Lung microvascular endothelial cell (primary cell): ENCODE data around the gene ADGRB3. TPM values are rescaled to one million over a fixed set of nuclear protein-coding genes. Genes with fewer than 3 reads are reported as not detected.
"Not testable (repeated sequence)": the region's sequence is repeated elsewhere in the genome, so short reads cannot be mapped to it uniquely, and the experiment has no call there.

ENCODE experiments used
- DNase-seq, 2 donors: peaks; one replicate each; pipeline versions ENCODE4 v3.0.0 to v3.0.0-alpha.2; 2010; ENCODE audit warnings: low read depth in 2 of 2
- total RNA-seq: library from RNA; depleted of rRNA; stranded (reverse); fragments of >200 nt; gene quantifications from 2 replicates; pipeline ENCODE4 v1.2.1, GENCODE V29; 2014

Gene ADGRB3
- total RNA-seq, 1 donor from 2014 or later, result not detected

- DNase-seq, result no peak
Observed at GRCh38 chr6:69232496-69232895, 597.4 kb downstream of the ADGRB3 start.

- DNase-seq, result peak; percentile 54 to 61
Observed at GRCh38 chr6:69232911-69233448, 597.9 kb downstream of the ADGRB3 start.

DNA sequence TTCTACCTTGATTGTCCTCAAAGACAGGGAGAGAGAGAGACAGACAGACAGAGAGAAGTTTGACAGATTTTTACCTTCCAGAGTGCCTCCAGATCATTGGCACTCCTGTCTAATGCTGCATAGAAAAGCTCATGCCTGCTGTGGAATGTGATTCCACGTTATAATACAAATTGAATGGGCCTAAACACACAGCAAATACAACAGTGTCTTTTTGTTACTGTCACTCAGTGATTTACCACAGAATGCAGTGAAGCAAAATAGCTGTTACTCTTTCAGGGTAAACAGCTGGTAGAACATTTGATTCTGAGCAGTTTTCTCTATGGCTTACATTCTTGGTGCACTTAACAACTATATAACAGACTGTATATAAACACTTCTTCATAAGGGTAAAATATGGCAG lies 603.0 kb downstream of the ADGRB3 start:
- DNase-seq, result no peak

DNA sequence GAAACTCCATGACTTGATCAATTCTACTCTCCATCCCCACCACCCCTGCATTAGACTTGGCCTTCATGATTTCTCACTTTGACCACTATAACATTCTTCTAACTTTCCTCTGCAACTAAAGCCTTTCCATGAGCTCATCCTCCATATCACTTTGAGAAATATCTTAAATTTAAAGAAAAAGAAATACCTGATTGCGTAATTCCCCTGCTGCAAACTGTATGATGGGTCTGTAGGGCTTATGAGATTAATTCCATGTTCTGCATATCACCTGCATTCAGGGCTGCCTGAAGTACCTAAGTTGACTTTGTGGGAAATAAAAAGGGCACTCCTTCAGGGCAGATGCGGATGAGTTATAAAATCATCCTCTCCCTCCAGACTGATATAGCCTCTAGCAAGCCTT lies 611.9 kb downstream of the ADGRB3 start:
- DNase-seq, result no peak

- DNase-seq, result no peak
Observed at GRCh38 chr6:69261010-69261409, 625.9 kb downstream of the ADGRB3 start.

GRCh38 chr6:69263297-69263696 lies 628.2 kb downstream of the ADGRB3 start:
- DNase-seq, result no peak

DNA sequence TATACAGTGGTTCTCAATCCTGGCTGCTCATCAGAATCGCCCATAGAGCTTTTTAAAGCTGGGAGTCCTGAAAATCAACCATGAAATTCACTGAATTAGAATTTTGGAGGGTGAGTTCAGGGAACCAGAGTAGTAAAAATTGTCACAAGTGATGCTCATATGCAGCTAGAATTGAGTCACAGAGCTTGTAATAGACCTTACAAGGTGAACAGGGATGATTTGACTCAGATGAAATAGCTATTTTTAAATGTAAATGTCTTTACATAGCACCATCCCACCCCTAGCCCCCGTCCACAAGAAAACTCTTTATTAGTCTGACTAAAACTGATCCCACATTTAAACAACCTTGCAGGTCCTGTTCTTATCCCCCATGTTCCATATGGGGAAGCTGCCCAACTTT lies 630.0 kb downstream of the ADGRB3 start:
- no peak for DNase-seq

DNA sequence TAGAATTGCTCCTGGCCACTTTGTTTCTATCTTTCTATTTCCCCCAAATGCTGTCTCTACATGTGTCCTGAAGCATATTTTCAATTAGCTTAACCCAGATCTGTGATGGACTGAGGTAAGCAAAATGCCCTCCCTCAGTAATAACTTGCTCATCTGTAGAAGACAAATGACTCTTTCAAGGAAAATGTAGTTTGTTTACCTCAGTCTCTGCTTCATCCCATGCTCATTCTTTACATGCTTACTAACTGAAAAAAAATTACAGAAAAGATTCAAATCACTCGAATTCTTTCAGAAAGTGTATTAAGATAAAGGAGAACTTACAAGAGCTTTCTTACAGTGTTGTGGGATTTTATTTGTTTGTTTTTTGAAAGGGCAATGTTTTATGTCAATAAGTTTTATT lies 630.6 kb downstream of the ADGRB3 start:
- DNase-seq, result no peak

DNA sequence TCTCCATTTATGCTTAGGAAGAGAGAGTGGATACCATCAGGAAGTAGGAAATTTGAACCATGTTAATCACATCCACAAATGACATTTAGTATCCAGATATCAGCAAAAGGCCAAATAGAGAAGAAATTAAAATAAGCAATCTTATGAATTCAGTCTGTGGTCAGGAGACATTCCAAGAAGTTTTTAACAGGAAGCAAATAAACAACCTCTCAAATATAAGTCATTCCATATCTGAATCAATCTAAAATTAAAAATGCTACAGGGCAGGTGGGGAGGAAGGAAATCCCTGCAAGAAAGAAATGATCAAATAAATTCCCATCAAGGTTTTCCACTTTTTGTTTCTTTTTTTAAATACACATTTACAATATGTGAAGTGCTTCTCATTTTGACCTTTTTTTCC lies 641.1 kb downstream of the ADGRB3 start:
- DNase-seq, result no peak

DNA sequence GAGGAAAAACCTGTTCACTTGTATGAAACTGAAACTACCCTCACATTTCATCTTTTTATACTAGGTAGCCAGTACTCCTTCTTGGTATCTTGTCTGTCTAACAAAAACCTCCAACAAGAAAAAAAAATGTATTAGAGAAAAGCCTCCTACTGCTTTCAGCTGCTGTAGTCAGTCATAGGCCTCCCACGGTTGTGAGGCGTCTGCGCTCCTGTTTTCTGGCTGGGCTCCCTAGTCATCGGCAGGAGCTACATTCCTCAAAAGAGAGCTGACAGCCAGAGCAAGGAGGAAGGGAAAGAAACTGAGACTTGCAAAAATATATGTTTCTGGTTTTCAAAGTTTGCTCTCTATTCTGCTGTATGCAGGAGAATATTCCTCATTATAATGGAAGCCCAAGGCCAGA lies 644.7 kb downstream of the ADGRB3 start:
- DNase-seq, result no peak

GRCh38 chr6:69280858-69281257 lies 645.8 kb downstream of the ADGRB3 start:
- no peak for DNase-seq

DNA sequence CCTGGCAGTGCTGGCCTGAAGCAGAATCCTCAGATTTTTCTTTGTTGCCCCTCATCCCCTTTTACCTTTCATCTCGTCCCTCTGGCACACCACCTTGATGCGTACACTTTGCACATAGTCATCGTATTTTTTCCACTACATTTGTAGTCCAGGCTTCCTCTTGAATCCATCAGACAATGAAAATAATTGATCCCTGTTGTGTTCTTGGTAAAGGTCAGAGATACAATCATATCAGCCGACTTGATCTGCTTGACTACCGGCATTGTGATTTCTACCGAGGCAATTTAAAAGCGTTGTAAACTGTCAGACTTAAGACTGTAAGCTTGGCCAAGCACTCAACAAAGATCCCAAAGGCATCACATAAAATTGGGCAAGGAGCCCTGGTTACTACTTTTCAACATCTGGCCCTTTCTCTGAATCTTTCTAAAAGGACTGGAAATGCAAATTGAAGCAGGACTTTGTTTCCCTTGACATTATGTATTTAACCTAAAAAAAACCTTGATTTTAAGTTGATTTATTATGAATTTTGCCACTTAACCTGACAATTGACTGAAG lies 649.2 kb downstream of the ADGRB3 start:
- DNase-seq, result no peak

DNA sequence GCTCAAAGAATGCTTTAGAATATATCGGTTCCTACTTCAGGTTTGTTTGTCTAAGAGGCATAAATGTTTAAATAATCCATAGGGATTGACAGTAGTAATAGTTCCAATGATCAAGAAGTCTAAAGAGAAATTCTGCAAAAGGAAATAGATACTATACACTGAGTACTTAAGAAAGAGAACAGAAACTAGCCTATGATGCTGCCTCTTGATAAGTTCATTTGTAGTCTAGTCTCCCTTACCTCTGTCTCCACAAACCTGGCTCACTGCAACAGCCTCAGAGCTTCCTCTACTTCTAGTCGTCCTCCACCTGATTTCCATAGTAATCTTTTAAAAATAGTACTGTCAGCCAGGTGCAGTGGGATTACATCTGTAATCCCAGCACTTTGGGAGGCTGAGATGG lies 650.0 kb downstream of the ADGRB3 start:
- no peak for DNase-seq

DNA sequence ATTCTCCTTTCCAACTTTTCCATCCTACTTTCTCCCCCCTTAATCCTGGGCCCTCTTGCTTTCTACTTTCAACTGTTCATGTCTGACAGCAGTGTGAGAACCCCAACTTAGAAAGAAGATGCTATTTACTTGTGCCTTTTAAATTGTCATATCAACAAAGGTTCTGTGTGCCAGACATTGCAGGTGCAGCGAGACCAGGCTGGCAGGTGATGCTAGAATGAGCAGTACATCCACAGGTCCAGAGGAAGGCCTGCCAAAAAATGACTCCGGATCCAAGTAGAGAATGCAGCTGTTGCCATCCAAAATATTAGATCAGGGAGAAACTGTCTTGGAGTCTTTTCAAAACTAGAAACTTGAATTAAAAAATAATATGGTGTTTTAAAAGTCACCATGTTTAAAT lies 651.2 kb downstream of the ADGRB3 start:
- DNase-seq, result no peak

GRCh38 chr6:69288198-69288597 lies 653.1 kb downstream of the ADGRB3 start:
- not testable (repeated sequence) for DNase-seq

DNA sequence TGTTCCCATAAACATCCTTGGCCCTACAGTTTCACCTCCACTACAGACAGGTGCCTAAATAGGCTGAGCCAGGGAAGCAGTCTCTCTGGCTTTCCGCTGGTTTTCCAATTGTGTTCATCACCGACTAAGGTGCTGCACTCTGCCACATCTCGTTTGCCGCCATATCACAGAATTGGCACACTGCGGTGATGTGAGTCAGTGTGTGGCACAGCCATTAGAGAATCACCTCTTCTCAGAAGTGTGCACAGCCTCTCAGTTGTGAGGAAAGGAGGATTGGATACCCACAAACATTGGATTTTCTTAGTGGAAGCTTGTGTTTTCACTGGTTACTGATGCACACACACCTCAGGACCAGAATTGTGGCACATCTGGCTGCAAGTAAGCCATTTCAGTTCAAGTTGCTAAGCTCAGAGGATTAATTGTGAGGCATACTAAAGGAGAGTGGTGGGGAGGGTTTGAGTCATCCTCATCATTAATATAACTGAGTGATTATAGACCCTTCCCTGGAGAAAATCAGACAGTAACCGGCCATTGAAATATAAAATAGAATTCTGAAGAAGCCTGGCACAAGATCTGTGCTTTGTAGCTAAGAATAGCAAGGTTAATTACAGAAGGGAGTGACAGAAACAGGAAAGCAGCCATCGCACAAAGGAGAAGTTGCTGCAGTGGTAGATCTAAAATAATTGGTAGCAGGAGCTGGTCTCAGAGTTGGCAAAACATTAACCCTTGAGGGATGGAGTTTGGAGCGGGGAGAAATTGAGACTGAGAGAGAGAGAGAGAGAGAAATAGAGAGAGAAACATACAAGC lies 654.8 kb downstream of the ADGRB3 start:
- DNase-seq, result no peak

DNA sequence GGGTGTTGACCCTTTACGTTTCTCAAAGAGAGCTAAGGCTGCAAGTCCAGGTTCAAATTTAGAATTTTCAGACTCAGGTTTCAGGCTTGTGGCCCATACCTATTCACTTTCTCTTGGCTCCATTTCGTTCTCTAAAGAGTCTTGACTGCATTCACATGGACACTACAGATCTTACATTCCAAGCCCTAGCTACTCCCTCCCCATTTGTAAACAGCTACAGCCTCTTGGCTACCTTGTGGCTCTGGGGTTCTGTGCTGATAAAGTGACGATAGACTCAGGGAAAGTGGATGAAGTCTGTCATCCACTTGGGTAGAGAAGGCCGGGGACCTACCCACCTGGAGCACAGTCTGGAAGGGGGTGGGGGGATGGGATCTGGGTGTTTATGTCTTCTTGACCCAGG lies 658.4 kb downstream of the ADGRB3 start:
- DNase-seq, result no peak

DNA sequence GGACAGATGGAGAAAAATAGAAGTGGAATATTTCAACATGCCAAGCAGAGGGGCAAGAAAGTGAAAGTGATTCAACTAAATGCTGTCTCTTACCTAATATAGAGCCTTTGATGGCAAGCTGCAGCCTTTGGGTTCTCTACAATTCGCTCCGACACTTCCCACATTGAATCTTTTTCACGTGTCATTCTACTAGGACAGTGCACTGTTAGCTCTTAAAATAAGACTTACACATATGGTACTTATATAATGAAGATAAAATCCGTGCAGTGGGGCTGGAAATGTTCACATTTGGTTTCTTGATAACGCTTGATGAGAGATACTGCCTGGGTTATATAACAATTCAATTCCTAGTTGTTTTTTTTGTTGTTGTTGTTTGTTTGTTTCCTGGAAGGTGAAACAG lies 659.3 kb downstream of the ADGRB3 start:
- no peak for DNase-seq

- no peak for DNase-seq
Observed at GRCh38 chr6:69294862-69295261, 659.8 kb downstream of the ADGRB3 start.

- DNase-seq, result no peak
Observed at GRCh38 chr6:69303382-69303781, 668.3 kb downstream of the ADGRB3 start.

DNA sequence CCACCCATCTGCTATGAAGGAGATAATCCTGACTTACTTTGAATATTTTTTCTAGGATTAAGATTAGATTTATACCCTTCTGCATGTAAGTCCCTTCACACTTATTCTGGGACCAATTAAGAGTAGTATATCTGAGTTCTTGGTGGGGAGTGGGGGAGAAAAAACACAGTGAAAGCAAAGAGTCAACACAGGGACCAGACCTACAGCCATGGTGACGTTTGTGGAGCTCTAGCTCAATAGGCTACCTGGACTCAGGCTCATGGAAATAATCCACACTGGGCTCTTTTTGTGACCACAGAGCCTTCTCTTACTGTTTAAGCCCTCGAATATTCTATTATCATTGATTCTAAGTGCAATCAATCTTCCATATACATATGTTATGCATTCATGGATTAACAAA lies 670.4 kb downstream of the ADGRB3 start:
- no peak for DNase-seq

DNA sequence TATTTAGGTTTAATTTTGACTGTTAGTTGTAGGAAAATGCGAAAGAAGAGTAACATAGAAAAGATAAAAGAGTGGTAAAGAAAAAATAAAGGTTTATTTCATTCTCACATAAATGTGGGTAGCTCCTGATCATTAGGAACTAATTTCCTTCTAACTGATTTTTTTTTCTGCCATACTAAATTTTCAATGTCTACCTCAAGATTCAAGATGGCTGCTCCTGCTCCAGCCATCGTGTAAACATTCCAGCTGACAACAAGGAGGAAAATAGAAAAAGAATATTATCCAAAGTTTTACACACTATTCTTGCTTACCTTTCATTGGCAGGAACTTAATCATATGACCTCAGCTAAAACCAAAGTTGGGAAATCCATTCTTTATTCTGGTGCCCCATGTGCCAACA lies 673.5 kb downstream of the ADGRB3 start:
- DNase-seq, result no peak

DNA sequence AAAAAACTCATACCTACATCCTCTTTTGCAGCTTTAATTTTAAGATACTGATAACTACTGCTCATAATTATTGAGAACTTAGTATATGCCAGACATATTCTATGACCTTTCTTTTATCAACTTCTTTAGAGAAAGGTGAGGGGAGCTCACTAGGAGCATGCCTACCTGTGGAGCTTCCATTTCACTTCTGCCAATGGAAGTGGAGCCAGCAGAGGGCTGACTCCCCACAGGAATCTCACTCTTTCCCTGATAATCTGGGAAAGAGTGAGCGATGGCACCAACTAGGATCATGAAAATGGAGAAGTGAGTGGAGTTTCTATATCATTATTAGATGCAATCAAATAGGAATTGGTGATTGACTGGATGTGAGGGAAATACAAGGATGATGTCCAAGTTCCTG lies 676.8 kb downstream of the ADGRB3 start:
- DNase-seq, result no peak
